ENCODE data around the gene TIGD1.

TIGD1 gene

GRCh38 chr2:232521959-232522622 is 28.3 kb downstream of the TIGD1 start:
- no peak for FAIRE-seq

- no peak for FAIRE-seq
These were observed 29.3 kb downstream of the TIGD1 start for GRCh38 chr2:232521098-232521497.

GRCh38 chr2:232520489-232520888 is 29.9 kb downstream of the TIGD1 start:
- FAIRE-seq: no peak

- no peak for FAIRE-seq
These were observed 30.5 kb downstream of the TIGD1 start, which contains the start of gene PRSS56 for GRCh38 chr2:232519581-232520438. Gene PRSS56 (plus strand): TSS chr2:232520388. CDS start chr2:232520599, 211 bp downstream.

GRCh38 chr2:232518844-232519243 is 31.5 kb downstream of the TIGD1 start:
- no peak for FAIRE-seq

GRCh38 chr2:232516551-232516950 is 33.8 kb downstream of the TIGD1 start:
- no peak for FAIRE-seq

- no peak for FAIRE-seq
These were observed 34.7 kb downstream of the TIGD1 start for GRCh38 chr2:232515639-232516038.

- FAIRE-seq: no peak
These were observed 37.0 kb downstream of the TIGD1 start for GRCh38 chr2:232513353-232513752.

- FAIRE-seq: no peak
These were observed 37.8 kb downstream of the TIGD1 start for GRCh38 chr2:232512602-232513001.

- FAIRE-seq: no peak
These were observed 38.9 kb downstream of the TIGD1 start for GRCh38 chr2:232511336-232511890.

GRCh38 chr2:232508251-232508650 is 42.1 kb downstream of the TIGD1 start:
- no peak for FAIRE-seq

- FAIRE-seq: no peak
These were observed 43.6 kb downstream of the TIGD1 start for GRCh38 chr2:232506709-232507108.

- no peak for FAIRE-seq
These were observed 44.5 kb downstream of the TIGD1 start for GRCh38 chr2:232505856-232506255.

GRCh38 chr2:232504438-232504837 is 45.9 kb downstream of the TIGD1 start:
- FAIRE-seq: no peak

GRCh38 chr2:232503809-232504323 is 46.5 kb downstream of the TIGD1 start:
- FAIRE-seq: no peak

GRCh38 chr2:232502911-232503808 is 47.2 kb downstream of the TIGD1 start:
- FAIRE-seq: no peak

- no peak for FAIRE-seq
These were observed 47.8 kb downstream of the TIGD1 start for GRCh38 chr2:232502511-232502910.

GRCh38 chr2:232501794-232502390 is 48.5 kb downstream of the TIGD1 start:
- FAIRE-seq: no peak

- FAIRE-seq: no peak
These were observed 49.0 kb downstream of the TIGD1 start for GRCh38 chr2:232501331-232501771.

- FAIRE-seq: no peak
These were observed 51.9 kb downstream of the TIGD1 start for GRCh38 chr2:232498452-232498851.
